Measurements from ENCODE around the gene ACAA1.
"Not testable (repeated sequence)": the region's sequence is repeated elsewhere in the genome, so short reads cannot be mapped to it uniquely, and the experiment has no call there.

DNA sequence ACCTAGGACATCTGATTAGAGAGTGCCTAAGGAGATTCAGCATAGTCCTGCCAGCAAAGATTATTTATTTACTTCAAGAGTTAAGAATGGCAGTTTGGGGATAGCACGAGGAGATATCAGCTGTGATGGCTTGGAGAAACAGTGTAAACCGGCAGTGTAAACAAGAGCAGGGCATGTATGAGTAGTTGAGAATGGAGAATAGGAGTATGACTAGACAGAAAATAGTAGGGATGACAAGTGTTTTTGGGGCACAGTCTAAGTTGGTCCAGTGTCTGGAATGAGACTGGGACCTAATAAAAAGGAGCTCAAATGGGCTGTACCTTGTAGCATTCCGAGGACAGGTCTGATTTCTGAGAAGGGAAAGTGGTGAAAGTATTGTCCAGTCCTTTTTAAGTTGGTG lies 59.9 kb downstream of the ACAA1 start:
- TF ChIP-seq, protein P1, sequence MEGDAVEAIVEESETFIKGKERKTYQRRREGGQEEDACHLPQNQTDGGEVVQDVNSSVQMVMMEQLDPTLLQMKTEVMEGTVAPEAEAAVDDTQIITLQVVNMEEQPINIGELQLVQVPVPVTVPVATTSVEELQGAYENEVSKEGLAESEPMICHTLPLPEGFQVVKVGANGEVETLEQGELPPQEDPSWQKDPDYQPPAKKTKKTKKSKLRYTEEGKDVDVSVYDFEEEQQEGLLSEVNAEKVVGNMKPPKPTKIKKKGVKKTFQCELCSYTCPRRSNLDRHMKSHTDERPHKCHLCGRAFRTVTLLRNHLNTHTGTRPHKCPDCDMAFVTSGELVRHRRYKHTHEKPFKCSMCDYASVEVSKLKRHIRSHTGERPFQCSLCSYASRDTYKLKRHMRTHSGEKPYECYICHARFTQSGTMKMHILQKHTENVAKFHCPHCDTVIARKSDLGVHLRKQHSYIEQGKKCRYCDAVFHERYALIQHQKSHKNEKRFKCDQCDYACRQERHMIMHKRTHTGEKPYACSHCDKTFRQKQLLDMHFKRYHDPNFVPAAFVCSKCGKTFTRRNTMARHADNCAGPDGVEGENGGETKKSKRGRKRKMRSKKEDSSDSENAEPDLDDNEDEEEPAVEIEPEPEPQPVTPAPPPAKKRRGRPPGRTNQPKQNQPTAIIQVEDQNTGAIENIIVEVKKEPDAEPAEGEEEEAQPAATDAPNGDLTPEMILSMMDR (conservative IDR thresholded peaks at IDR 0.05) = not testable (repeated sequence)
- TF ChIP-seq EZH2 (IDR thresholded peaks at IDR 0.05; ENCODE audit: low read depth) = not testable (repeated sequence)
